K562 (cell line): ENCODE measurements around the gene SCIN. TPM values are rescaled to one million over a fixed set of nuclear protein-coding genes. Genes with fewer than 3 reads are reported as not detected.

ENCODE experiments used
- ATAC-seq: fragments of 200-7000 bp; cut with Tn5 transposase; 3 replicates; pipeline ENCODE4 v1.9.1; 2020; ENCODE audit warnings: moderate library complexity
- BruUV-seq: library from RNA; stranded (reverse); fragments of 400-500 nt; replicated peaks from 2 replicates; lab custom pipeline; 2021; lab: Mats Ljungman, UMichigan
- CTCF ChIA-PET: fragments of 300-600 bp; formaldehyde crosslinking; extraction: SDS; loops from one replicate; lab custom pipeline; 2021; ENCODE audit warnings: low intra/inter-chr PET ratio; lab: Yijun Ruan, JAX
- POLR2A ChIA-PET: fragments of 300-600, 350-650 bp; sonication (Branson Sonifier 250); formaldehyde crosslinking; extraction: SDS; loops from one replicate; lab custom pipeline; 2021; ENCODE audit warnings: antibody characterized with exemption, inconsistent platforms; lab: Yijun Ruan, JAX
- DNase-seq, 4 experiments: peaks; one replicate each; pipeline versions ENCODE4 v3.0.0 to v3.0.0-alpha.2; 2011 to 2018; ENCODE audit warnings: low spot score in 3 of 4, mixed read lengths in 3 of 4; ENCODE audit errors: extremely low read depth in 1 of 4
- FAIRE-seq: peaks from 2 replicates; lab custom pipeline; 2011; peaks lifted over from hg19 to GRCh38; lab: Jason Lieb, UNC
- H2AFZ ChIP-seq: 2 replicates; pipeline ENCODE4 v1.6.0; 2011; ENCODE audit warnings: low read depth, low read length, control low read depth, inconsistent platforms
- H3K27ac ChIP-seq: fragments of 200-600 bp; 3 replicates; pipeline ENCODE4 v1.8.0; 2011; ENCODE audit warnings: low read depth, mild to moderate bottlenecking, control low read depth, inconsistent platforms, low read length, moderate library complexity, mixed read lengths; ENCODE audit errors: extremely low read depth
- H3K27me3 ChIP-seq, 2 experiments: fragments of 300-600 bp in 1 of 2; 2 replicates in 1 of 2; 3 replicates in 1 of 2; pipeline versions ENCODE4 v1.6.0 to v1.8.0; 2011; ENCODE audit warnings: inconsistent platforms in 2 of 2, low read length in 2 of 2, mild to moderate bottlenecking in 1 of 2, mixed read lengths in 1 of 2, moderate library complexity in 1 of 2; ENCODE audit not compliant: control insufficient read depth in 2 of 2, insufficient read depth in 2 of 2
- H3K36me3 ChIP-seq: fragments of 300-600 bp; 3 replicates; pipeline ENCODE4 v1.8.0; 2011; ENCODE audit warnings: mild to moderate bottlenecking, low read length, inconsistent platforms; ENCODE audit not compliant: control insufficient read depth, insufficient read depth
- H3K4me1 ChIP-seq, 2 experiments: fragments of 200-600 bp in 1 of 2; replicated peaks in 1 of 2; 2 replicates in 1 of 2; 3 replicates in 1 of 2; pipeline versions ENCODE4 v1.5.1 to v1.8.0; 2011; ENCODE audit warnings: inconsistent platforms in 2 of 2, low read length in 2 of 2, mild to moderate bottlenecking in 1 of 2, mixed read lengths in 1 of 2, moderate library complexity in 1 of 2; ENCODE audit not compliant: control insufficient read depth in 2 of 2, insufficient read depth in 2 of 2
- H3K4me2 ChIP-seq: 2 replicates; pipeline ENCODE4 v1.6.1; 2011; ENCODE audit warnings: low read length, control low read depth, inconsistent platforms, mixed read lengths; ENCODE audit not compliant: insufficient read depth
- H3K4me3 ChIP-seq: fragments of 200-600 bp; sonication (generic), shearing (Covaris generic); 2 replicates; pipeline ENCODE4 v1.5.1; 2016; ENCODE audit warnings: control low read depth, inconsistent platforms
- H3K79me2 ChIP-seq: fragments of 200-600 bp; 3 replicates; pipeline ENCODE4 v1.8.0; 2011; ENCODE audit warnings: low read length, inconsistent platforms; ENCODE audit not compliant: control insufficient read depth, insufficient read depth
- H3K9ac ChIP-seq, 2 experiments: 2 replicates each; pipeline versions ENCODE4 v1.6.0 to v1.6.1; 2011; ENCODE audit warnings: low read depth in 2 of 2, low read length in 2 of 2, control low read depth in 1 of 2, inconsistent platforms in 1 of 2, mild to moderate bottlenecking in 1 of 2, mixed read lengths in 1 of 2; ENCODE audit not compliant: insufficient read depth in 1 of 2
- H3K9me1 ChIP-seq: one replicate; pipeline ENCODE4 v1.6.0; 2011; ENCODE audit warnings: inconsistent platforms, mild to moderate bottlenecking, low read length, moderate library complexity; ENCODE audit not compliant: control insufficient read depth, insufficient read depth
- H3K9me3 ChIP-seq: replicated peaks from 2 replicates; pipeline ENCODE4 v1.5.1; 2011; ENCODE audit warnings: low read depth, low read length, inconsistent platforms; ENCODE audit not compliant: control insufficient read depth, insufficient read depth
- H4K20me1 ChIP-seq: replicated peaks from 2 replicates; pipeline ENCODE4 v1.6.1; 2011; ENCODE audit warnings: low read length, inconsistent platforms, mixed read lengths; ENCODE audit not compliant: control insufficient read depth, insufficient read depth
- AFF4 ChIP-seq: sonication (generic); formaldehyde crosslinking; IDR thresholded peaks from 2 replicates; pipeline ENCODE4 v1.8.0; 2023; ENCODE audit warnings: mild to moderate bottlenecking, missing genetic modification reagents
- CBFA2T3 ChIP-seq: fragments of 450-650 bp; IDR thresholded peaks from 2 replicates; pipeline ENCODE4 v1.6.1; 2017
- CXXC5 ChIP-seq: fragments of 250-450 bp; sonication (Bioruptor Pico); IDR thresholded peaks from 2 replicates; pipeline ENCODE4 v1.8.0; 2022; ENCODE audit warnings: inconsistent platforms, mild to moderate bottlenecking, moderate library complexity
- HNRNPK ChIP-seq: fragments of 200-400 bp; formaldehyde crosslinking; IDR thresholded peaks from one replicate; pipeline ENCODE4 v1.6.1; 2018; ENCODE audit warnings: mild to moderate bottlenecking, low read depth, low read length; ENCODE audit not compliant: poor library complexity, severe bottlenecking
- KDM5B ChIP-seq: fragments of 200-600 bp; sonication (generic); IDR thresholded peaks from 2 replicates; pipeline ENCODE4 v1.6.1; 2012; ENCODE audit warnings: low read depth, mild to moderate bottlenecking, moderate library complexity, low read length, control low read depth, inconsistent platforms; ENCODE audit not compliant: insufficient replicate concordance
- MEIS2 ChIP-seq: fragments of 450-650 bp; IDR thresholded peaks from 2 replicates; pipeline ENCODE4 v1.6.1; 2014; ENCODE audit warnings: mild to moderate bottlenecking; ENCODE audit not compliant: partially characterized antibody
- NCOR1 ChIP-seq: fragments of 450-650 bp; IDR thresholded peaks from 2 replicates; pipeline ENCODE4 v1.6.1; 2016; ENCODE audit warnings: mild to moderate bottlenecking, moderate library complexity
- NKRF ChIP-seq: fragments of 450-650 bp; IDR thresholded peaks from 2 replicates; pipeline ENCODE4 v1.6.1; 2016; ENCODE audit warnings: borderline replicate concordance
- SIX5 ChIP-seq, 2 experiments: IDR thresholded peaks; 2 replicates each; pipeline ENCODE4 v1.6.1; 2011; ENCODE audit warnings: low read length in 2 of 2, borderline replicate concordance in 1 of 2, low read depth in 1 of 2, mild to moderate bottlenecking in 1 of 2, moderate library complexity in 1 of 2; ENCODE audit not compliant: insufficient read depth in 1 of 2
- SMAD4 ChIP-seq: fragments of 250-450 bp; sonication (Bioruptor Pico); conservative IDR thresholded peaks from 2 replicates; pipeline ENCODE4 v1.8.0; 2021; ENCODE audit warnings: inconsistent platforms, mild to moderate bottlenecking, moderate library complexity
- TARDBP ChIP-seq: fragments of 450-650 bp; IDR thresholded peaks from 2 replicates; pipeline ENCODE4 v1.6.1; 2016
- TCF3 ChIP-seq: sonication (generic); formaldehyde crosslinking; IDR thresholded peaks from 2 replicates; pipeline ENCODE4 v1.4.0; 2020; ENCODE audit warnings: mild to moderate bottlenecking, missing genetic modification reagents
- TCFL5 ChIP-seq: fragments of 250-450 bp; sonication (Bioruptor Pico); conservative IDR thresholded peaks from 2 replicates; pipeline ENCODE4 v1.6.1; 2021; ENCODE audit warnings: mild to moderate bottlenecking, moderate library complexity, matching md5 sums
- TEAD4 ChIP-seq, 2 experiments: sonication (generic) in 1 of 2; formaldehyde crosslinking in 1 of 2; IDR thresholded peaks; 2 replicates each; pipeline versions ENCODE4 v1.6.1 to v1.8.0; 2012 to 2022; ENCODE audit warnings: borderline replicate concordance in 1 of 2, inconsistent platforms in 1 of 2, low read length in 1 of 2, mild to moderate bottlenecking in 1 of 2, missing genetic modification reagents in 1 of 2
- ZNF444 ChIP-seq: fragments of 250-450 bp; sonication (Bioruptor Pico); IDR thresholded peaks from 2 replicates; pipeline ENCODE4 v1.4.0; 2020; ENCODE audit warnings: mild to moderate bottlenecking, moderate library complexity
- WGBS: fragments of 100-300 bp; shearing (Covaris generic); methylation state at CpG from one replicate; pipeline ENCODE4 v1.1.6; 2016; ENCODE audit warnings: low coverage, mixed read lengths; ENCODE audit not compliant: insufficient coverage; ENCODE audit errors: missing lambda C conversion rate; 5-methylcytosine and 5-hydroxymethylcytosine counted together
- in situ Hi-C: fragments of 300-500 bp; cut with MboI; formaldehyde crosslinking; loops from 4 replicates; pipeline ENCODE4 v1.15.0; 2018; ENCODE audit warnings: inconsistent platforms, mixed read lengths
- intact Hi-C: fragments of 100-400 bp; cut with micrococcal nuclease; formaldehyde crosslinking; loops from 2 replicates; pipeline ENCODE4 v1.14.2; 2022
- polyA plus RNA-seq, 8 experiments: library from polyadenylated mRNA; depleted of rRNA in 4 of 8; stranded (reverse) in 5 of 8; unstranded in 3 of 8; fragments of >200 nt; fragmentation: Nextera tagmentation in 2 of 8; fragmentation: Illumina TruSeq in 1 of 8; extraction: Ambion mirVana in 2 of 8; extraction: Trizol in 1 of 8; gene quantifications; 2 replicates each; pipeline versions ENCODE4 v1.2.1 to v1.2.3, GENCODE V29; 2011 to 2014; ENCODE audit warnings: inconsistent platforms in 1 of 8, missing spikeins in 1 of 8
- total RNA-seq, 7 experiments: library from RNA; depleted of rRNA in 6 of 7; stranded (reverse); fragments of >200 nt in 6 of 7; fragmentation: Illumina TruSeq in 2 of 7; extraction: Trizol in 2 of 7; gene quantifications; 2 replicates each; pipeline versions ENCODE4 v1.2.1 to v1.2.3, GENCODE V29; 2011 to 2021; ENCODE audit warnings: low replicate concordance in 1 of 7
- TF ChIP-seq, protein P1 (sequence below): conservative IDR thresholded peaks from 2 replicates; pipeline ENCODE4 v1.6.1; 2011; ENCODE audit warnings: low read depth, mild to moderate bottlenecking, low read length; ENCODE audit not compliant: control insufficient read depth

The SCIN gene
- total and polyA plus RNA-seq, 9 of the 15 experiments (the other 6 are each of a cell fraction or from before 2014, with no cell fraction given), result 0.67 to 18.2 (median 10.6) TPM

DNA sequence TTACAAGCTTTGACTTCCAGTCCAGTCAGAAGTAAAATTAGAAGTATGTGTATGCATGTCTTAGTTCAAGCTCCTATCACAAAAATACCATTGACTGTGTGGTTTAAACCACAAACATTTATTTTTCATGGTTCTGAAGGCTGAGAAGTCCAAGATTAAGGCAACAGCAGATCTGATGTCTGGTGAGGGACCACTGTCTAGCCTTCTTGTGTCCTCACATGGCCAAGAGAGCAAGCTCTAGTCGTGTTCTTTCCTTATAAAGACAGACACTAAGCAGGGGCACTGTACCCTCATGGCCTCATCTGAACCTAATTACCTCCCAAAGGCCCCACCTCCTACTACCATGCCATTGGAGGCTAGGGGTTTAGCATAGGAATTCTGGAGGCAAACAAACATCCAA is 75.6 kb downstream of the SCIN start:
- Histone ChIP-seq H2AFZ (peak overlapping the region; percentile 70), H3K4me1 (peaks cover 0 to 7% of the 10 kb centered on the region in 2 experiments; a peak in 4 of 5 replicates), H3K4me2 (no peak overlapping the region), H4K20me1 (no peaks in the 10 kb centered on the region), H3K27ac (peak overlapping the region; percentile 19; the same call in 1 of the 3 replicates), H3K36me3 (peaks cover 2% of the 10 kb centered on the region; the same call in 2 of the 3 replicates), H3K9ac (no peak overlapping the region), H3K27me3 (no peaks in the 10 kb centered on the region), H3K4me3 (no peak overlapping the region), H3K9me1 (peaks cover 3% of the 10 kb centered on the region), H3K79me2 (no peaks in the 10 kb centered on the region), H3K9me3 (no peaks in the 10 kb centered on the region)
- 0% methylated on average over 1 of the region's 1 CpG for WGBS
- BruUV-seq, result no TSS peak
- ATAC-seq (peak; percentile 39), FAIRE-seq (peak; percentile 57), DNase-seq (peak in 1 of 4 experiments; percentile 38)
- CTCF ChIA-PET, result no interaction called here
- POLR2A ChIA-PET, result interaction anchor here (0.6 kb wide), 1 partner anchor 82 kb away, joined by 3 read pairs; no protein-coding TSS in a partner anchor
- intact Hi-C loops, result no loop called here
- TF ChIP-seq TCFL5, result no peak
- TF ChIP-seq TCF3 (CRISPR knock-in tag), result peak; percentile 70
- 0 out of 2 replicates have a peak, but pooled peaks have one; percentile 12 for TF ChIP-seq CXXC5 (CRISPR knock-in tag)
- TF ChIP-seq AFF4 (CRISPR knock-in tag), result no peak
- TF ChIP-seq KDM5B, result no peak
- no peak for TF ChIP-seq NKRF
- peak; percentile 73 for TF ChIP-seq TEAD4 (IDR thresholded peaks at IDR 0.05; ENCODE audit: low read length)
- no peak for TF ChIP-seq TEAD4 (CRISPR knock-in tag; IDR thresholded peaks at IDR 0.05; ENCODE audit: borderline replicate concordance)
- peak; percentile 39 for TF ChIP-seq NCOR1
- TF ChIP-seq SMAD4 (CRISPR knock-in tag), result peak; percentile 88
- no peak for TF ChIP-seq HNRNPK
- TF ChIP-seq, protein P1, sequence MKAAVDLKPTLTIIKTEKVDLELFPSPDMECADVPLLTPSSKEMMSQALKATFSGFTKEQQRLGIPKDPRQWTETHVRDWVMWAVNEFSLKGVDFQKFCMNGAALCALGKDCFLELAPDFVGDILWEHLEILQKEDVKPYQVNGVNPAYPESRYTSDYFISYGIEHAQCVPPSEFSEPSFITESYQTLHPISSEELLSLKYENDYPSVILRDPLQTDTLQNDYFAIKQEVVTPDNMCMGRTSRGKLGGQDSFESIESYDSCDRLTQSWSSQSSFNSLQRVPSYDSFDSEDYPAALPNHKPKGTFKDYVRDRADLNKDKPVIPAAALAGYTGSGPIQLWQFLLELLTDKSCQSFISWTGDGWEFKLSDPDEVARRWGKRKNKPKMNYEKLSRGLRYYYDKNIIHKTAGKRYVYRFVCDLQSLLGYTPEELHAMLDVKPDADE, result no peak
- TF ChIP-seq CBFA2T3, result peak; percentile 50
- no peak for TF ChIP-seq MEIS2
- TF ChIP-seq SIX5 (IDR thresholded peaks at IDR 0.05; ENCODE audit: borderline replicate concordance in 1 of 2, insufficient read depth in 1 of 2, low read depth in 1 of 2, low read length in 2 of 2), result no peak
- no peak for TF ChIP-seq ZNF444 (CRISPR knock-in tag)
- TF ChIP-seq TARDBP, result no peak
- in situ Hi-C loops, result no loop called here
